K562 (cell line): ENCODE data around the gene HEXIM2. TPM values are rescaled to one million over a fixed set of nuclear protein-coding genes. Genes with fewer than 3 reads are reported as not detected.

Experiments used
- BACH1 ChIP-seq: fragments of 200-800 bp; sonication (Bioruptor generic); IDR thresholded peaks from 2 replicates; pipeline ENCODE4 v1.6.1; 2016; ENCODE audit warnings: missing genetic modification characterization, missing compliant biosample characterization
- C11orf30 ChIP-seq: fragments of 450-650 bp; IDR thresholded peaks from 2 replicates; pipeline ENCODE4 v1.6.1; 2016; ENCODE audit warnings: low read depth, mild to moderate bottlenecking
- DMBX1 ChIP-seq: fragments of 250-450 bp; sonication (Bioruptor Pico); IDR thresholded peaks from 2 replicates; pipeline ENCODE4 v1.8.0; 2022; ENCODE audit warnings: inconsistent platforms, mild to moderate bottlenecking, moderate library complexity, borderline replicate concordance
- HMG20B ChIP-seq: fragments of 250-450 bp; sonication (Bioruptor Pico); IDR thresholded peaks from 2 replicates; pipeline ENCODE4 v1.5.0; 2021; ENCODE audit warnings: mild to moderate bottlenecking
- L3MBTL2 ChIP-seq: fragments of 450-650 bp; IDR thresholded peaks from 2 replicates; pipeline ENCODE4 v1.6.1; 2016; ENCODE audit warnings: mild to moderate bottlenecking, moderate library complexity
- NUFIP1 ChIP-seq: fragments of 450-650 bp; IDR thresholded peaks from 2 replicates; pipeline ENCODE4 v1.6.1; 2018; ENCODE audit not compliant: partially characterized antibody
- PURB ChIP-seq: sonication (generic); formaldehyde crosslinking; IDR thresholded peaks from 2 replicates; pipeline ENCODE4 v1.9.0; 2021; ENCODE audit warnings: low read depth, mild to moderate bottlenecking, missing genetic modification reagents
- SMARCC2 ChIP-seq: fragments of 450-650 bp; IDR thresholded peaks from 2 replicates; pipeline ENCODE4 v1.6.1; 2017; ENCODE audit warnings: antibody characterized with exemption, moderate library complexity, mild to moderate bottlenecking, low read depth
- TCFL5 ChIP-seq: fragments of 250-450 bp; sonication (Bioruptor Pico); conservative IDR thresholded peaks from 2 replicates; pipeline ENCODE4 v1.6.1; 2021; ENCODE audit warnings: mild to moderate bottlenecking, moderate library complexity, matching md5 sums
- THAP12 ChIP-seq: fragments of 250-450 bp; sonication (Bioruptor Pico); IDR thresholded peaks from 2 replicates; pipeline ENCODE4 v1.9.0; 2021; ENCODE audit warnings: mild to moderate bottlenecking, inconsistent platforms
- U2AF1 ChIP-seq: fragments of 200-400 bp; formaldehyde crosslinking; optimal IDR thresholded peaks from 2 replicates; pipeline ENCODE3; 2017; ENCODE audit warnings: mild to moderate bottlenecking, low read depth, low read length, moderate library complexity
- YY1 ChIP-seq, 3 experiments: IDR thresholded peaks; 2 replicates each; pipeline ENCODE4 v1.6.1; 2011; ENCODE audit warnings: low read length in 2 of 3, mild to moderate bottlenecking in 2 of 3, moderate library complexity in 2 of 3, borderline replicate concordance in 1 of 3, control low read depth in 1 of 3, low read depth in 1 of 3; ENCODE audit not compliant: insufficient read depth in 3 of 3, insufficient replicate concordance in 2 of 3, control insufficient read depth in 1 of 3, insufficient read length in 1 of 3; ENCODE audit errors: extremely low read depth in 1 of 3
- ZC3H11A ChIP-seq: IDR thresholded peaks from 2 replicates; pipeline ENCODE4 v1.6.1; 2012; ENCODE audit warnings: low read depth, low read length, improper control_type of control experiment
- ZNF431 ChIP-seq: sonication (generic); formaldehyde crosslinking; IDR thresholded peaks from 2 replicates; pipeline ENCODE4 v1.8.0; 2022; ENCODE audit warnings: mild to moderate bottlenecking, missing genetic modification reagents
- ZNF445 ChIP-seq: fragments of 250-450 bp; sonication (Bioruptor Pico); IDR thresholded peaks from 2 replicates; pipeline ENCODE4 v1.4.0; 2020; ENCODE audit warnings: low read depth, mild to moderate bottlenecking, moderate library complexity
- ZNF740 ChIP-seq, 3 experiments: fragments of 200-800 bp in 1 of 3; sonication (Bioruptor generic) in 1 of 3; sonication (generic) in 1 of 3; formaldehyde crosslinking in 1 of 3; IDR thresholded peaks; 2 replicates each; pipeline versions ENCODE4 v1.6.1 to v1.8.0; 2016 to 2022; ENCODE audit warnings: mild to moderate bottlenecking in 2 of 3, missing compliant biosample characterization in 2 of 3, missing genetic modification characterization in 2 of 3, missing genetic modification reagents in 1 of 3
- polyA plus RNA-seq, 8 experiments: library from polyadenylated mRNA; depleted of rRNA in 4 of 8; stranded (reverse) in 5 of 8; unstranded in 3 of 8; fragments of >200 nt; fragmentation: Nextera tagmentation in 2 of 8; fragmentation: Illumina TruSeq in 1 of 8; extraction: Ambion mirVana in 2 of 8; extraction: Trizol in 1 of 8; gene quantifications; 2 replicates each; pipeline versions ENCODE4 v1.2.1 to v1.2.3, GENCODE V29; 2011 to 2014; ENCODE audit warnings: inconsistent platforms in 1 of 8, missing spikeins in 1 of 8
- total RNA-seq, 7 experiments: library from RNA; depleted of rRNA in 6 of 7; stranded (reverse); fragments of >200 nt in 6 of 7; fragmentation: Illumina TruSeq in 2 of 7; extraction: Trizol in 2 of 7; gene quantifications; 2 replicates each; pipeline versions ENCODE4 v1.2.1 to v1.2.3, GENCODE V29; 2011 to 2021; ENCODE audit warnings: low replicate concordance in 1 of 7
- TF ChIP-seq, protein P1 (sequence below): fragments of 250-450 bp; sonication (Bioruptor Pico); IDR thresholded peaks from 2 replicates; pipeline ENCODE4 v1.8.0; 2021; ENCODE audit warnings: borderline replicate concordance, mild to moderate bottlenecking, moderate library complexity; ENCODE audit not compliant: poor library complexity, severe bottlenecking
- TF ChIP-seq, protein P2 (sequence below): fragments of 450-650 bp; IDR thresholded peaks from 2 replicates; pipeline ENCODE4 v1.6.1; 2017; ENCODE audit warnings: antibody characterized with exemption

Gene HEXIM2
- total and polyA plus RNA-seq, 9 of the 15 experiments (the other 6 are each of a cell fraction or from before 2014, with no cell fraction given): 0.69 to 3.4 (median 1.1) TPM; not detected in 2

GRCh38 chr17:45146890-45147580, 14.6 kb upstream of the HEXIM2 start (continued):
- TF ChIP-seq THAP12 (CRISPR knock-in tag) (no peak), SMARCC2 (no peak), ZNF445 (0 out of 2 replicates have a peak, but pooled peaks have one; percentile 64), HMG20B (no peak), ZNF740 (CRISPR knock-in tag; IDR thresholded peaks at IDR 0.05) (no peak), ZNF740 (tag; IDR thresholded peaks at IDR 0.05) (peak; percentile 58 to 75; a peak in 2 of 4 replicates), PURB (CRISPR knock-in tag) (no peak), L3MBTL2 (peak; percentile 77), YY1 (IDR thresholded peaks at IDR 0.05; ENCODE audit: borderline replicate concordance in 1 of 3, control insufficient read depth in 1 of 3, extremely low read depth in 1 of 3, insufficient read depth in 3 of 3, insufficient read length in 1 of 3, insufficient replicate concordance in 2 of 3, low read depth in 1 of 3, low read length in 2 of 3) (peak; percentile 48 to 91 (median 85)), ZNF431 (no peak), NUFIP1 (no peak), DMBX1 (CRISPR knock-in tag) (peak; percentile 70), U2AF1 (no peak), ZC3H11A (0 out of 2 replicates have a peak, but pooled peaks have one; percentile 16), BACH1 (tag) (peak; percentile 80), C11orf30 (0 out of 2 replicates have a peak, but pooled peaks have one; percentile 2), TCFL5 (CRISPR knock-in tag) (no peak)
- TF ChIP-seq, protein P1, sequence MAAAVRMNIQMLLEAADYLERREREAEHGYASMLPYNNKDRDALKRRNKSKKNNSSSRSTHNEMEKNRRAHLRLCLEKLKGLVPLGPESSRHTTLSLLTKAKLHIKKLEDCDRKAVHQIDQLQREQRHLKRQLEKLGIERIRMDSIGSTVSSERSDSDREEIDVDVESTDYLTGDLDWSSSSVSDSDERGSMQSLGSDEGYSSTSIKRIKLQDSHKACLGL (CRISPR knock-in tag): no peak
- TF ChIP-seq, protein P2, sequence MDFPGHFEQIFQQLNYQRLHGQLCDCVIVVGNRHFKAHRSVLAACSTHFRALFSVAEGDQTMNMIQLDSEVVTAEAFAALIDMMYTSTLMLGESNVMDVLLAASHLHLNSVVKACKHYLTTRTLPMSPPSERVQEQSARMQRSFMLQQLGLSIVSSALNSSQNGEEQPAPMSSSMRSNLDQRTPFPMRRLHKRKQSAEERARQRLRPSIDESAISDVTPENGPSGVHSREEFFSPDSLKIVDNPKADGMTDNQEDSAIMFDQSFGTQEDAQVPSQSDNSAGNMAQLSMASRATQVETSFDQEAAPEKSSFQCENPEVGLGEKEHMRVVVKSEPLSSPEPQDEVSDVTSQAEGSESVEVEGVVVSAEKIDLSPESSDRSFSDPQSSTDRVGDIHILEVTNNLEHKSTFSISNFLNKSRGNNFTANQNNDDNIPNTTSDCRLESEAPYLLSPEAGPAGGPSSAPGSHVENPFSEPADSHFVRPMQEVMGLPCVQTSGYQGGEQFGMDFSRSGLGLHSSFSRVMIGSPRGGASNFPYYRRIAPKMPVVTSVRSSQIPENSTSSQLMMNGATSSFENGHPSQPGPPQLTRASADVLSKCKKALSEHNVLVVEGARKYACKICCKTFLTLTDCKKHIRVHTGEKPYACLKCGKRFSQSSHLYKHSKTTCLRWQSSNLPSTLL: no peak
